Adipocyte (in vitro differentiated cells): ENCODE measurements around the gene TGFBR3L.

Source experiments
- DNase-seq: peaks from one replicate; pipeline ENCODE4 v3.0.0-alpha.2; 2015; ENCODE audit warnings: low read depth
- H3K27me3 ChIP-seq: replicated peaks from 2 replicates; pipeline ENCODE4 v1.7.0; 2013; ENCODE audit warnings: mild to moderate bottlenecking, low read length, moderate library complexity; ENCODE audit not compliant: control insufficient read depth, insufficient read depth
- H3K36me3 ChIP-seq: 2 replicates; pipeline ENCODE4 v1.7.0; 2013; ENCODE audit warnings: low read length, mild to moderate bottlenecking, moderate library complexity; ENCODE audit not compliant: control insufficient read depth, insufficient read depth, severe bottlenecking
- H3K4me1 ChIP-seq: 2 replicates; pipeline ENCODE4 v1.7.0; 2013; ENCODE audit warnings: mild to moderate bottlenecking, low read length, moderate library complexity; ENCODE audit not compliant: control insufficient read depth, insufficient read depth
- H3K4me3 ChIP-seq: 2 replicates; pipeline ENCODE4 v1.7.0; 2013; ENCODE audit warnings: mild to moderate bottlenecking, low read length, moderate library complexity
- H3K9ac ChIP-seq: 2 replicates; pipeline ENCODE4 v1.7.0; 2013; ENCODE audit warnings: mild to moderate bottlenecking, low read length, moderate library complexity
- H3K9me3 ChIP-seq: 2 replicates; pipeline ENCODE4 v1.7.0; 2013; ENCODE audit warnings: mild to moderate bottlenecking, low read length, moderate library complexity; ENCODE audit not compliant: control insufficient read depth

Gene TGFBR3L

DNA sequence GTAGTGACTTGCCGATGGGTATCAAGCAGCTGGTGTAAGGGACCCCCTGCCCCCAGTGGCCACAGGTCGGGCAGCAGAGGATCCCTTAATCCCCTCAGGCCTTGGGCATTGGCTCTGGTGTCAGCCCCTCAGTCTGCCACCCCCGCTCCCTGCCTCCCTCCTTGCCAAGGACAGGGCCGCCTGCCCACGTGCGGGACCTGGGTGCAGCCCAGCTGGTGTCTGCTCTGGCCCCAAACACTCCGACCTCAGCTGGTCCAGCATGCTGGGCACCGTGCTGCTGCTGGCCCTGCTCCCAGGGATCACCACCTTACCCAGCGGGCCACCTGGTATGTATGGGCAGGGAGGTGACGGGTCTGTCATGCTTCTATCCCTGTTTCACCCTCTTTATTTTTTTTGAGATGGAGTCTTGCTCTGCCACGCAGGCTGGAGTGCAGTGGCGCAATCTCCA lies at the start of gene TGFBR3L:
Gene TGFBR3L, plus strand, starts transcription at position 233 of the 448 bp plus-strand sequence.
- peaks cover 29% of the 10 kb centered on the region for H3K36me3 ChIP-seq
- peaks cover 8% of the 10 kb centered on the region for H3K4me1 ChIP-seq
- no peaks in the 10 kb centered on the region for H3K27me3 ChIP-seq
- no peaks in the 10 kb centered on the region for H3K9me3 ChIP-seq
- H3K9ac ChIP-seq = peak within 1 kb of the TSS; percentile 51
- DNase-seq = no peak
- H3K4me3 ChIP-seq = no peak within 1 kb of the TSS

DNA sequence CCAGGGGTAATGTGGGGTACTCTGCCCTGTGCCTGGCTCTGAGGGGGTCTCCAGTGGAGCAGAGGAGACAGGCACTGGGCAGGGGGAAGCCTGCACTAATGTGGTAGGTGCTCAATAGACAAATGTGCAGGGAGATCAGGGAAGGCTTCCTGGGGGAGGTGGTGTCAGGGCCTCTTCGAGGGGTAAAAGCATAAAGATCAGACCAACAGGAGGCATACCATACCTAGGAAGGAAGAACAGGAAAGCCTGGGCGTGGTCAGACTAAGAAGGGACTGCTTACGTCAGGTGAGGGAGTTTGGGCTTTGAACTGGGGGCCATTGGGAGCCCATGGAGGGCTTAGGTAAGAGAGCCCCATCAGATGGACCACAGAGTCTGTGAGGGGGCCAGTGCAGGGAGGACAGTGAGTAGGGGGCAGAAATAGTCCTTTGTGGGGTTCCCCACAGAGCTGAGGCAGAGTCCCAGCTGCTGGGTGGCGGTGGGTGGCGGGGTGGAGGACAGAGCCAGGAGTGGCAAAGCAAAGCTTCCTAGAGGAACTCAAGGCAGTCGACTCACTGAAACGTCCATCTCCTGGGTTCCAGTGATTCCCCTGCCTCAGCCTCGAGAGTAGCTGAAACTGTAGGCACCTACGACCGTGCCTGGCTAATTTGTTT lies 49.2 kb upstream of the TGFBR3L start:
- Histone ChIP-seq H3K4me3 (no peak overlapping the region), H3K27me3 (peaks cover 3% of the 10 kb centered on the region), H3K9me3 (no peaks in the 10 kb centered on the region), H3K36me3 (peaks cover 3% of the 10 kb centered on the region), H3K9ac (no peak overlapping the region), H3K4me1 (peaks cover 10% of the 10 kb centered on the region)
- no peak for DNase-seq

- peaks cover 3% of the 10 kb centered on the region for H3K27me3 ChIP-seq
- no peak overlapping the region for H3K4me3 ChIP-seq
- no peak for DNase-seq
- peaks cover 12% of the 10 kb centered on the region for H3K4me1 ChIP-seq
- H3K9me3 ChIP-seq = no peaks in the 10 kb centered on the region
- H3K36me3 ChIP-seq = peaks cover 3% of the 10 kb centered on the region
- no peak overlapping the region for H3K9ac ChIP-seq
These were observed 48.1 kb upstream of the TGFBR3L start for GRCh38 chr19:7866399-7867091.

GRCh38 chr19:7867092-7867844 lies 47.4 kb upstream of the TGFBR3L start:
- Histone ChIP-seq H3K27me3 (peaks cover 5% of the 10 kb centered on the region), H3K9me3 (no peaks in the 10 kb centered on the region), H3K4me1 (peaks cover 15% of the 10 kb centered on the region), H3K9ac (no peak overlapping the region), H3K4me3 (no peak overlapping the region), H3K36me3 (peaks cover 3% of the 10 kb centered on the region)
- DNase-seq = no peak

GRCh38 chr19:7868326-7868670 lies 46.3 kb upstream of the TGFBR3L start:
- Histone ChIP-seq H3K4me3 (no peak overlapping the region), H3K9me3 (no peaks in the 10 kb centered on the region), H3K9ac (no peak overlapping the region), H3K27me3 (peaks cover 15% of the 10 kb centered on the region), H3K4me1 (peaks cover 15% of the 10 kb centered on the region), H3K36me3 (peaks cover 2% of the 10 kb centered on the region)
- no peak for DNase-seq

DNA sequence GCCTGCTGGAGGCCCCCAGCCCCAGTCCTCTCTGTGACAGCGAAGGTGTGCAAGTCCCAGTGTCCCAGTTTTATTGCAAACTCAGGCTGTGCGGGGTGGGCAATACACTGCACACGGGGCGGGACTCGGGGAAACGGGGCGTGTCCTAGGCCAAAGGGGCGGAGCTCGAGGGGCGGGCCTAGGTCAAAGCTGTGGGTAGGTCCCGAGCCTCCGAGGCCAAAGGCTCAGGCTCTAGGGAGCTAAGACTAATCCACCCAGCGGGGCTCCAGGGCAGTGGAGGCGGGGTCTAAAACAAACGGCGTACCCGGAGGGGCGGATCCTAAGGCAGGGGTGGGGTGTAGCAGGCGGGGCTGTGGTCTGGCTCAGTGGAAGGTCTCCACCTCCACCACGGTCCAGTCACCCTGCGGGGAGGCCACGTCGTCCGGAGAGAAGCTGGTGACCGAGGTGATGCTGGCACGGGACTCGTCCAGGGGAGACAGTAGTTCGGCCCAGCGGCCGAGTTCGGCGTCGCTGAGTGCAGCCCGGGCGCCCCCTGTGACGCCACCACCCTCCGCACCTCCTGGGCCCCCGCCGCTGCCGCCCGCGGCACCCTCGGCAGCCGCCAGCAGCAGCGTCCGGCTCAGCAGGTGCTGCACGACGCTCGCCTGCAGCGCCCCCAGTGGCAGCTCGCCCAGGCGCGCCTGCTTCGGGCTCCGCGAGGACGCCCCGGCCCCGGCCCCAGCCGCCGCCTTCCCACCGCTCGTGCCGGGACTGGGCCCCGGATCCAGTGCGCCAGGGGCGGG lies 45.8 kb upstream of the TGFBR3L start:
- peak overlapping the region; percentile 54 for H3K4me3 ChIP-seq
- peak; percentile 80 for DNase-seq
- no peak overlapping the region for H3K9ac ChIP-seq
- H3K36me3 ChIP-seq = no peaks in the 10 kb centered on the region
- H3K9me3 ChIP-seq = no peaks in the 10 kb centered on the region
- peaks cover 18% of the 10 kb centered on the region for H3K27me3 ChIP-seq
- peaks cover 15% of the 10 kb centered on the region for H3K4me1 ChIP-seq

DNA sequence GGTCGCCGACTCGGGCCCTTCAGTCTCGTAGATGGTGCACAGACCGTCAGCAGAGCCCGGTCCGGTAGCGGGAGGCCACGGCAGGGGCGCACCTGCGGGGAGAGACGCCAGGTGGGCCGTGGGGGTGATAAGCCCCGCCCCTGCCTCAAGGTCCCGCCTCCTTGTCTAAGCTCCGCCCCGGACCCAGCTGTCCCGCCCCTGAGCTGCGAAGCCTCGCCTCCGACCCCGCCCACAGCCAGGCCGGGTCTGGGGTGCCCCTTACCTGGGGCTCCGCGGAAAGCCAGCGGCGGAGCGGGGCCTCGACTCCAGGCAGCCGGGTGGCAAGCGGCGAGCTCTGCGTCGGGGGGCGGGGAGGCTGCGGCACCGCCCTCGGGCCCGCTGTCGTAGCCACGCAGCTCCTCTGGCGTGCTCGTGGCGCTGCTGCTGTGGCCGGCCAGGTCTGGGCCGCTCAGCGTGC lies 45.1 kb upstream of the TGFBR3L start:
- Histone ChIP-seq H3K36me3 (no peaks in the 10 kb centered on the region), H3K4me1 (peaks cover 15% of the 10 kb centered on the region), H3K27me3 (peaks cover 18% of the 10 kb centered on the region), H3K4me3 (peak overlapping the region; percentile 54), H3K9me3 (no peaks in the 10 kb centered on the region), H3K9ac (no peak overlapping the region)
- DNase-seq = peak; percentile 65

GRCh38 chr19:7869910-7870511 lies 44.6 kb upstream of the TGFBR3L start:
- Histone ChIP-seq H3K27me3 (peaks cover 24% of the 10 kb centered on the region), H3K4me3 (peak overlapping the region; percentile 54), H3K4me1 (peaks cover 15% of the 10 kb centered on the region), H3K9ac (no peak overlapping the region), H3K36me3 (no peaks in the 10 kb centered on the region), H3K9me3 (no peaks in the 10 kb centered on the region)
- no peak for DNase-seq

DNA sequence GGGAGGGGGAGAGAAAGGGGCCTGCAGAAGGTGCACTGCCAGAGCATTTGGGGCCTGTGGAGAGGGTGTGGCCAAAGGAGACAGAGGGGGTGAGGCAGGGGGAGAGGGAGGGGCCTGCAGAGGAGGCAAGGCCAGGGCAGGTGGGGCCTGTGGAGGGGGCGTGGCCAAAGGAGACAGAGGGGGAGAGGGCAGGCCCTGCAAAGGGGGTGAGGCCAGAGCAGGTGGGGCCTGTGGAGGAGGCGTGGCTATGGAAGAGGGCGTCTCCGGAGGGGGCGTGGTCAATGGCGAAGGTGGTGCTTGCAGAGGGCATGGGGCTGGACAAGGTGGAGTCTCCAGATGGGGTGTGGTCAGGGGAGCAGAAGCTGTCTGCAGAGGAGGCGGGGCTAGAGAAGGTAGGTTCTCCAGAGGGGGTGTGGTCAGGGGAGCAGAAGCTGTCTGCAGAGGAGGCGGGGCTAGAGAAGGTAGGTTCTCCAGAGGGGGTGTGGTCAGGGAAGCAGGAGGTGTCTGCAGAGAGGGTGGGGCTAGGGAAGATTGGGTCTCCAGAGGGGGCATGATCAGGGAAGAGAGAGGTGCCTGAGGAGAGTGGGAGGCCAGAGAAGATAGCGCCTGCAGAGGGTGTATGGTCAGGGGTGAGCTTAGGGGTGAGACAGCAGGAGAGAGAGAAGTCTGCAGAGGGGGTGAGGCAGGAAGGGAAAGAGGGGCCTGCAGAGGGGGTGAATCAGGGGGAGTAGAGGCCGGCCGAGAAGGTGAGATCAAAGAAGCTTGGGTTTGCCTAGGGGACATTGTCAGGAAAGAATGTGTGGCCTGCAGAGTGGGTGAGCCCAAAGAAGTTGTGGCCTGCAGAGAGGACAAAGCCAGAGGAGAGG lies 43.8 kb upstream of the TGFBR3L start:
- H3K4me1 ChIP-seq = peaks cover 13% of the 10 kb centered on the region
- no peak overlapping the region for H3K9ac ChIP-seq
- no peak overlapping the region for H3K4me3 ChIP-seq
- no peaks in the 10 kb centered on the region for H3K9me3 ChIP-seq
- H3K36me3 ChIP-seq = no peaks in the 10 kb centered on the region
- peaks cover 24% of the 10 kb centered on the region for H3K27me3 ChIP-seq
- no peak for DNase-seq
